22Rv1 (cell line): Measurements from ENCODE around the gene SYT6.

ENCODE experiments used
- ZFX ChIP-seq: fragments of 450-650 bp; IDR thresholded peaks from 2 replicates; pipeline ENCODE4 v1.6.1; 2017; ENCODE audit warnings: antibody characterized with exemption, borderline replicate concordance
- TF ChIP-seq, protein P1 (sequence below): fragments of 450-650 bp; IDR thresholded peaks from 2 replicates; pipeline ENCODE4 v1.5.1; 2017; ENCODE audit warnings: mild to moderate bottlenecking

- TF ChIP-seq, protein P1, sequence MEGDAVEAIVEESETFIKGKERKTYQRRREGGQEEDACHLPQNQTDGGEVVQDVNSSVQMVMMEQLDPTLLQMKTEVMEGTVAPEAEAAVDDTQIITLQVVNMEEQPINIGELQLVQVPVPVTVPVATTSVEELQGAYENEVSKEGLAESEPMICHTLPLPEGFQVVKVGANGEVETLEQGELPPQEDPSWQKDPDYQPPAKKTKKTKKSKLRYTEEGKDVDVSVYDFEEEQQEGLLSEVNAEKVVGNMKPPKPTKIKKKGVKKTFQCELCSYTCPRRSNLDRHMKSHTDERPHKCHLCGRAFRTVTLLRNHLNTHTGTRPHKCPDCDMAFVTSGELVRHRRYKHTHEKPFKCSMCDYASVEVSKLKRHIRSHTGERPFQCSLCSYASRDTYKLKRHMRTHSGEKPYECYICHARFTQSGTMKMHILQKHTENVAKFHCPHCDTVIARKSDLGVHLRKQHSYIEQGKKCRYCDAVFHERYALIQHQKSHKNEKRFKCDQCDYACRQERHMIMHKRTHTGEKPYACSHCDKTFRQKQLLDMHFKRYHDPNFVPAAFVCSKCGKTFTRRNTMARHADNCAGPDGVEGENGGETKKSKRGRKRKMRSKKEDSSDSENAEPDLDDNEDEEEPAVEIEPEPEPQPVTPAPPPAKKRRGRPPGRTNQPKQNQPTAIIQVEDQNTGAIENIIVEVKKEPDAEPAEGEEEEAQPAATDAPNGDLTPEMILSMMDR = no peak
- no peak for TF ChIP-seq ZFX
Observed at GRCh38 chr1:114063544-114063943, 90.1 kb downstream of the SYT6 start.
